Loucy (cell line): ENCODE measurements around the gene TAAR2.

ENCODE experiments used
- H2AFZ ChIP-seq: fragments of 200-600 bp; sonication (generic); 2 replicates; pipeline ENCODE4 v1.6.0; 2016; ENCODE audit warnings: antibody characterized with exemption, mild to moderate bottlenecking, low read length, moderate library complexity
- H3F3A ChIP-seq: fragments of 200-600 bp; 2 replicates; pipeline ENCODE4 v1.6.0; 2016; ENCODE audit warnings: antibody characterized with exemption, low read depth, mild to moderate bottlenecking
- H3K27me3 ChIP-seq: fragments of 200-600 bp; sonication (generic); 2 replicates; pipeline ENCODE4 v1.6.1; 2014; ENCODE audit warnings: low read length, mild to moderate bottlenecking; ENCODE audit not compliant: insufficient read depth, poor library complexity, severe bottlenecking
- H3K36me3 ChIP-seq: fragments of 200-600 bp; sonication (generic); 2 replicates; pipeline ENCODE4 v1.6.1; 2016; ENCODE audit warnings: low read length; ENCODE audit not compliant: insufficient read depth
- H3K4me1 ChIP-seq: fragments of 200-600 bp; sonication (generic); 2 replicates; pipeline ENCODE4 v1.5.1; 2014; ENCODE audit warnings: low read length, mild to moderate bottlenecking; ENCODE audit not compliant: insufficient read depth, poor library complexity, severe bottlenecking
- H3K4me2 ChIP-seq: fragments of 200-600 bp; sonication (generic); 2 replicates; pipeline ENCODE4 v1.6.0; 2014; ENCODE audit warnings: antibody characterized with exemption, low read length, low read depth, mild to moderate bottlenecking; ENCODE audit not compliant: poor library complexity, severe bottlenecking
- H3K4me3 ChIP-seq: fragments of 200-600 bp; sonication (generic); 2 replicates; pipeline ENCODE4 v1.5.1; 2014; ENCODE audit warnings: low read length, mild to moderate bottlenecking, mixed read lengths; ENCODE audit not compliant: poor library complexity, severe bottlenecking
- H3K79me2 ChIP-seq: fragments of 200-600 bp; sonication (generic); 2 replicates; pipeline ENCODE4 v1.6.1; 2014; ENCODE audit warnings: low read length; ENCODE audit not compliant: insufficient read depth
- H3K9ac ChIP-seq: fragments of 200-600 bp; sonication (generic); 2 replicates; pipeline ENCODE4 v1.6.0; 2014; ENCODE audit warnings: mild to moderate bottlenecking, low read depth, low read length, moderate library complexity; ENCODE audit not compliant: poor library complexity, severe bottlenecking
- H3K9me2 ChIP-seq: fragments of 200-600 bp; sonication (generic); replicated peaks from 2 replicates; pipeline ENCODE4 v1.6.1; 2016; ENCODE audit warnings: low read depth, low read length, mixed read lengths
- H3K9me3 ChIP-seq: fragments of 200-600 bp; sonication (generic); 2 replicates; pipeline ENCODE4 v1.6.1; 2014; ENCODE audit warnings: mild to moderate bottlenecking, antibody characterized with exemption, low read length, low read depth; ENCODE audit not compliant: insufficient read depth
- H4K20me1 ChIP-seq: fragments of 200-600 bp; sonication (generic); 2 replicates; pipeline ENCODE4 v1.6.0; 2014; ENCODE audit warnings: antibody characterized with exemption, low read length, mild to moderate bottlenecking; ENCODE audit not compliant: insufficient read depth, poor library complexity, severe bottlenecking
- CTCF ChIP-seq: fragments of 200-600 bp; sonication (generic); conservative IDR thresholded peaks from 2 replicates; pipeline ENCODE4 v1.5.1; 2014; ENCODE audit warnings: mild to moderate bottlenecking, antibody characterized with exemption, low read length
- EZH2phosphoT487 ChIP-seq: fragments of 200-600 bp; IDR thresholded peaks from 2 replicates; pipeline ENCODE4 v1.6.1; 2018; ENCODE audit warnings: antibody characterized with exemption, mild to moderate bottlenecking, moderate library complexity, borderline replicate concordance

Gene TAAR2, protein sequence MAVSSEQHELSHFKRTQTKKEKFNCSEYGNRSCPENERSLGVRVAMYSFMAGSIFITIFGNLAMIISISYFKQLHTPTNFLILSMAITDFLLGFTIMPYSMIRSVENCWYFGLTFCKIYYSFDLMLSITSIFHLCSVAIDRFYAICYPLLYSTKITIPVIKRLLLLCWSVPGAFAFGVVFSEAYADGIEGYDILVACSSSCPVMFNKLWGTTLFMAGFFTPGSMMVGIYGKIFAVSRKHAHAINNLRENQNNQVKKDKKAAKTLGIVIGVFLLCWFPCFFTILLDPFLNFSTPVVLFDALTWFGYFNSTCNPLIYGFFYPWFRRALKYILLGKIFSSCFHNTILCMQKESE

DNA sequence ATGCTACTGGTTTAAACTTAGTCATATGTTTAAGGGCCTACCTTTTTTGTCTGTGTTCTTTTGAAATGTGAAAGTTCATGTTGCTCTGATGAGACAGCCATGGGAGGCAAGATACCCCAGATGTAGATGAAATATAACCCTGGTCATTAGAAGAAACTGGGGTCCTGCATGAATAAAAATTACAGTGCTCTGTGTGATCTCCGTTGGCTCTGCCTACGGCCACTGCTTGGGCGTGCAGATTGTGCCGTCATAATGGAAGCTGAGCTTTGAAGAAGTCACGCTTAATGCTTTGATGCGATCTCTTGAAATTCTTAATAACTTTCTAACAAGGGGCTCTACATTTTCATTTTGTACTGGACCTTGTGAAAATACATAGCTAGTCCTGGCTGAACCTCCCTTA lies at the start of gene TAAR2:
Gene TAAR2, minus strand, starts transcription at position 101 of the 400 bp plus-strand sequence. Its CDS starts 0 bp downstream, at position 101.
- no peaks in the 10 kb centered on the region for H3K9me2 ChIP-seq
- H3K4me1 ChIP-seq: no peaks in the 10 kb centered on the region
- H2AFZ ChIP-seq: no peak within 1 kb of the TSS
- no peaks in the 10 kb centered on the region for H4K20me1 ChIP-seq
- H3K4me2 ChIP-seq: no peak within 1 kb of the TSS
- no peak within 1 kb of the TSS for H3K9ac ChIP-seq
- no peak within 1 kb of the TSS for H3K4me3 ChIP-seq
- no peaks in the 10 kb centered on the region for H3K79me2 ChIP-seq
- H3K27me3 ChIP-seq: no peaks in the 10 kb centered on the region
- no peaks in the 10 kb centered on the region for H3F3A ChIP-seq
- H3K36me3 ChIP-seq: no peaks in the 10 kb centered on the region
- no peak for TF ChIP-seq EZH2phosphoT487
- TF ChIP-seq CTCF: no peak
- H3K9me3 ChIP-seq: no peaks in the 10 kb centered on the region

- Histone ChIP-seq H3K9me2 (no peaks in the 10 kb centered on the region), H4K20me1 (no peaks in the 10 kb centered on the region), H3K4me3 (no peak overlapping the region), H3K4me1 (peaks cover 3% of the 10 kb centered on the region), H3F3A (no peaks in the 10 kb centered on the region), H3K36me3 (no peaks in the 10 kb centered on the region), H3K9me3 (no peaks in the 10 kb centered on the region), H3K9ac (no peak overlapping the region), H2AFZ (no peak overlapping the region), H3K4me2 (no peak overlapping the region), H3K27me3 (no peaks in the 10 kb centered on the region), H3K79me2 (no peaks in the 10 kb centered on the region)
- TF ChIP-seq EZH2phosphoT487 (no peak), CTCF (no peak)
Observed at GRCh38 chr6:132673376-132674094, 49.5 kb upstream of the TAAR2 start.

- Histone ChIP-seq H3K4me1 (peaks cover 3% of the 10 kb centered on the region), H3K4me2 (no peak overlapping the region), H3K9me3 (no peaks in the 10 kb centered on the region), H3F3A (no peaks in the 10 kb centered on the region), H2AFZ (no peak overlapping the region), H3K4me3 (no peak overlapping the region), H3K9ac (no peak overlapping the region), H3K79me2 (no peaks in the 10 kb centered on the region), H3K27me3 (no peaks in the 10 kb centered on the region), H3K9me2 (no peaks in the 10 kb centered on the region), H4K20me1 (no peaks in the 10 kb centered on the region), H3K36me3 (no peaks in the 10 kb centered on the region)
- TF ChIP-seq EZH2phosphoT487: no peak
- TF ChIP-seq CTCF: no peak
Observed at GRCh38 chr6:132671295-132671694, 47.2 kb upstream of the TAAR2 start.
